DOHH2 (cell line): ENCODE measurements around the gene SPTBN4.

Source experiments
- EZH2phosphoT487 ChIP-seq: fragments of 200-600 bp; sonication (generic); IDR thresholded peaks from 2 replicates; pipeline ENCODE4 v1.6.1; 2017; ENCODE audit warnings: borderline replicate concordance, mild to moderate bottlenecking, antibody characterized with exemption, low read length, moderate library complexity, mixed read lengths
- TF ChIP-seq, protein P1 (sequence below): fragments of 200-600 bp; sonication (generic); IDR thresholded peaks from one replicate; pipeline ENCODE4 v1.5.1; 2014; ENCODE audit warnings: antibody characterized with exemption, mild to moderate bottlenecking, low read depth, low read length; ENCODE audit not compliant: poor library complexity, severe bottlenecking

DNA sequence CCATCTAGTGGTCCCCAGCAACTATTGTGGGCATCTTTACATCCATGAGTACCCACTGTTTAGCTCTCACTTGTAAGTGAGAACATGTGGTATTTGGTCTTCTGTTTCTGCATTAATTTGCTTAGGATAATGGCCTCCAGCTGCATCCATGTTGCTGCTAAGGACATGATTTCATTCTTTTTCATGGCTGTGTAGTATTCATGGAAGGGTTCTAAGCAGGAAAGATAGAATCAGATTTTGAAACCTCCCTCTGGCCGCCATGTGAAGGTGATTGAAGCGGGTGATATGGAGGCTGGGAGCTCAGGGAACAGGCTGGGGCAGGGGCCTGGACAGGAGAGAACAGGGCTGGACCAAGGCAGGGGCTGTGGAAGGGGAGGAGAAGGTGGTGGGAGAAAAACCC lies 154.5 kb downstream of the SPTBN4 start:
- TF ChIP-seq, protein P1, sequence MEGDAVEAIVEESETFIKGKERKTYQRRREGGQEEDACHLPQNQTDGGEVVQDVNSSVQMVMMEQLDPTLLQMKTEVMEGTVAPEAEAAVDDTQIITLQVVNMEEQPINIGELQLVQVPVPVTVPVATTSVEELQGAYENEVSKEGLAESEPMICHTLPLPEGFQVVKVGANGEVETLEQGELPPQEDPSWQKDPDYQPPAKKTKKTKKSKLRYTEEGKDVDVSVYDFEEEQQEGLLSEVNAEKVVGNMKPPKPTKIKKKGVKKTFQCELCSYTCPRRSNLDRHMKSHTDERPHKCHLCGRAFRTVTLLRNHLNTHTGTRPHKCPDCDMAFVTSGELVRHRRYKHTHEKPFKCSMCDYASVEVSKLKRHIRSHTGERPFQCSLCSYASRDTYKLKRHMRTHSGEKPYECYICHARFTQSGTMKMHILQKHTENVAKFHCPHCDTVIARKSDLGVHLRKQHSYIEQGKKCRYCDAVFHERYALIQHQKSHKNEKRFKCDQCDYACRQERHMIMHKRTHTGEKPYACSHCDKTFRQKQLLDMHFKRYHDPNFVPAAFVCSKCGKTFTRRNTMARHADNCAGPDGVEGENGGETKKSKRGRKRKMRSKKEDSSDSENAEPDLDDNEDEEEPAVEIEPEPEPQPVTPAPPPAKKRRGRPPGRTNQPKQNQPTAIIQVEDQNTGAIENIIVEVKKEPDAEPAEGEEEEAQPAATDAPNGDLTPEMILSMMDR = no peak
- TF ChIP-seq EZH2phosphoT487 = no peak
